ENCODE measurements around the gene ISYNA1. TPM values are rescaled to one million over a fixed set of nuclear protein-coding genes. Genes with fewer than 3 reads are reported as not detected.

The ISYNA1 gene
- total and polyA plus RNA-seq, 10 of the 15 experiments (the other 5 are each of a cell fraction or from before 2014, with no cell fraction given): 1.9 to 37.0 (median 9.1) TPM

DNA sequence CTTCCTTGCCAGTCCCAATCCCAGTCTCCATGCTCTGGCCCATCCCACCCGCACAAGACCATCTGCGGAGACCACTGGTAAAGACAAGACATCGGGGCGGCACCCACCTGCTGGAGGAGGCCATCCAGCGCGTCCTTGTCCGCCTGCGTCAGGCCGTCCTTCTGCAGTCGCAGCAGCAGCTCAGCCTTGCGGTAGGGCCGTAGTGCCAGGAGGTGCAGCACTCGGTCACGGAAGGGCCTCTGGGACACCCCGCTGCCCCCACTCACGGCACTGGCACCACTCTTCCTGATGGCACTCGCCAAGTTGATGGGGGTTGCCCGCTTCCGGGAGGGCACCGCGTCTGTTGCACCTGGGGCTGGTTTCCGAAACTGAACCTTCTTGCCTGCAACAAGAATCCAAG is 23.5 kb upstream of the ISYNA1 start (continued):
- TF ChIP-seq, protein P1, sequence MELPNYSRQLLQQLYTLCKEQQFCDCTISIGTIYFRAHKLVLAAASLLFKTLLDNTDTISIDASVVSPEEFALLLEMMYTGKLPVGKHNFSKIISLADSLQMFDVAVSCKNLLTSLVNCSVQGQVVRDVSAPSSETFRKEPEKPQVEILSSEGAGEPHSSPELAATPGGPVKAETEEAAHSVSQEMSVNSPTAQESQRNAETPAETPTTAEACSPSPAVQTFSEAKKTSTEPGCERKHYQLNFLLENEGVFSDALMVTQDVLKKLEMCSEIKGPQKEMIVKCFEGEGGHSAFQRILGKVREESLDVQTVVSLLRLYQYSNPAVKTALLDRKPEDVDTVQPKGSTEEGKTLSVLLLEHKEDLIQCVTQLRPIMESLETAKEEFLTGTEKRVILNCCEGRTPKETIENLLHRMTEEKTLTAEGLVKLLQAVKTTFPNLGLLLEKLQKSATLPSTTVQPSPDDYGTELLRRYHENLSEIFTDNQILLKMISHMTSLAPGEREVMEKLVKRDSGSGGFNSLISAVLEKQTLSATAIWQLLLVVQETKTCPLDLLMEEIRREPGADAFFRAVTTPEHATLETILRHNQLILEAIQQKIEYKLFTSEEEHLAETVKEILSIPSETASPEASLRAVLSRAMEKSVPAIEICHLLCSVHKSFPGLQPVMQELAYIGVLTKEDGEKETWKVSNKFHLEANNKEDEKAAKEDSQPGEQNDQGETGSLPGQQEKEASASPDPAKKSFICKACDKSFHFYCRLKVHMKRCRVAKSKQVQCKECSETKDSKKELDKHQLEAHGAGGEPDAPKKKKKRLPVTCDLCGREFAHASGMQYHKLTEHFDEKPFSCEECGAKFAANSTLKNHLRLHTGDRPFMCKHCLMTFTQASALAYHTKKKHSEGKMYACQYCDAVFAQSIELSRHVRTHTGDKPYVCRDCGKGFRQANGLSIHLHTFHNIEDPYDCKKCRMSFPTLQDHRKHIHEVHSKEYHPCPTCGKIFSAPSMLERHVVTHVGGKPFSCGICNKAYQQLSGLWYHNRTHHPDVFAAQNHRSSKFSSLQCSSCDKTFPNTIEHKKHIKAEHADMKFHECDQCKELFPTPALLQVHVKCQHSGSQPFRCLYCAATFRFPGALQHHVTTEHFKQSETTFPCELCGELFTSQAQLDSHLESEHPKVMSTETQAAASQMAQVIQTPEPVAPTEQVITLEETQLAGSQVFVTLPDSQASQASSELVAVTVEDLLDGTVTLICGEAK (IDR thresholded peaks at IDR 0.05; ENCODE audit: borderline replicate concordance): no peak

DNA sequence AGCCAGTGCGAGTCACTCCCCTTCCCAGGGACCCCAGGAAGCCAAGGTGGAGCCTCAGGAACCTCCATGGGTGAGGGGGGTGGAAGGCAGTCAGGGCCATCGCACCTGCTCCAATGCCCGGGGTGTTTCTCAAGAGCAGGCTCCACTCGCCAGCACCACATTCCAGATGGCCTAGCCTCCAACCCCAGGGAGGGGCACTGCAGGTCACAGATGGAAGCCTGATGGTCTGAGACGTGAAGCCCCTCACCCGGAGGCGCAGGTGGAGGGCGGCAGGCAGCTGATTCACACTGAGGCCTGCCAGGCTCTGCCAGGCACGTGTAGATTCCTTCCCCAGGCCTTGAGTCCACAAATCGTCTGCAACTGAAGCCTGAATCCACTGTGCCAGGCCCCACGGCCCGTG is 23.0 kb upstream of the ISYNA1 start:
- DNase-seq (ENCODE audit: low read depth, low spot score): no peak
- CTCF ChIA-PET: interaction anchor here (0.7 to 2.7 kb wide), 4 partner anchors 9 to 59 kb away, joined by 3 to 12 read pairs (median 8); no protein-coding TSS in a partner anchor
- Histone ChIP-seq H3K9me3 (replicated peaks; ENCODE audit: control insufficient read depth, insufficient read depth, low read length) (no peaks in the 10 kb centered on the region), H3K27ac (ENCODE audit: control insufficient read depth, insufficient read depth) (no peak overlapping the region), H3K4me1 (ENCODE audit: control insufficient read depth, insufficient read depth, low read length) (no peaks in the 10 kb centered on the region), H3K79me2 (ENCODE audit: control insufficient read depth, insufficient read depth, low read length) (no peaks in the 10 kb centered on the region), H4K20me1 (ENCODE audit: control insufficient read depth, insufficient read depth) (peaks cover 4% of the 10 kb centered on the region; the same call in 1 of the 2 replicates), H2AFZ (ENCODE audit: control insufficient read depth, low read depth, low read length) (no peak overlapping the region), H3K9ac (ENCODE audit: control insufficient read depth, insufficient read depth, low read length) (no peak overlapping the region), H3K4me2 (ENCODE audit: control insufficient read depth, insufficient read depth) (no peak overlapping the region), H3K4me3 (no peak overlapping the region), H3K27me3 (replicated peaks in 1 of 2; ENCODE audit: control insufficient read depth in 2 of 2, insufficient read depth in 2 of 2, low read length in 1 of 2) (no peaks in the 10 kb centered on the region), H3K36me3 (ENCODE audit: control insufficient read depth in 2 of 2, insufficient read depth in 2 of 2, low read length in 1 of 2) (peaks cover 19 to 50% of the 10 kb centered on the region in 2 experiments; a peak in 3 of 4 replicates)
- POLR2A ChIA-PET: no interaction called here
- FAIRE-seq: no peak
- no TSS peak for BruUV-seq (replicated peaks)
- SMC1A ChIA-PET (ENCODE audit: uncharacterized antibody, unreplicated experiment): interaction anchor here (0.7 kb wide), 1 partner anchor 302 kb away, joined by 3 read pairs; no protein-coding TSS in a partner anchor
- intact Hi-C loops (cut with micrococcal nuclease; ENCODE audit: unreplicated experiment): no loop called here
- TF ChIP-seq MTA3 (IDR thresholded peaks at IDR 0.05; ENCODE audit: borderline replicate concordance, low read length): no peak
- TF ChIP-seq WRNIP1 (IDR thresholded peaks at IDR 0.05; ENCODE audit: borderline replicate concordance, low read depth, low read length): no peak
- no peak for TF ChIP-seq SMAD5 (IDR thresholded peaks at IDR 0.05; ENCODE audit: low read depth)
- TF ChIP-seq, protein P2, sequence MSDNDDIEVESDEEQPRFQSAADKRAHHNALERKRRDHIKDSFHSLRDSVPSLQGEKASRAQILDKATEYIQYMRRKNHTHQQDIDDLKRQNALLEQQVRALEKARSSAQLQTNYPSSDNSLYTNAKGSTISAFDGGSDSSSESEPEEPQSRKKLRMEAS (IDR thresholded peaks at IDR 0.05; ENCODE audit: low read depth, low read length): no peak
- TF ChIP-seq HCFC1 (IDR thresholded peaks at IDR 0.05; ENCODE audit: low read length): no peak
- TF ChIP-seq HDAC6 (IDR thresholded peaks at IDR 0.05; ENCODE audit: unreplicated experiment): no peak
- TF ChIP-seq, protein P3, sequence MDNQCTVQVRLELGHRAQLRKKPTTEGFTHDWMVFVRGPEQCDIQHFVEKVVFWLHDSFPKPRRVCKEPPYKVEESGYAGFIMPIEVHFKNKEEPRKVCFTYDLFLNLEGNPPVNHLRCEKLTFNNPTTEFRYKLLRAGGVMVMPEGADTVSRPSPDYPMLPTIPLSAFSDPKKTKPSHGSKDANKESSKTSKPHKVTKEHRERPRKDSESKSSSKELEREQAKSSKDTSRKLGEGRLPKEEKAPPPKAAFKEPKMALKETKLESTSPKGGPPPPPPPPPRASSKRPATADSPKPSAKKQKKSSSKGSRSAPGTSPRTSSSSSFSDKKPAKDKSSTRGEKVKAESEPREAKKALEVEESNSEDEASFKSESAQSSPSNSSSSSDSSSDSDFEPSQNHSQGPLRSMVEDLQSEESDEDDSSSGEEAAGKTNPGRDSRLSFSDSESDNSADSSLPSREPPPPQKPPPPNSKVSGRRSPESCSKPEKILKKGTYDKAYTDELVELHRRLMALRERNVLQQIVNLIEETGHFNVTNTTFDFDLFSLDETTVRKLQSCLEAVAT (IDR thresholded peaks at IDR 0.05): no peak
- ATAC-seq: no peak
- 89% methylated on average over 12 of the region's 12 CpGs for WGBS (ENCODE audit: insufficient coverage, insufficient replicate concordance, low lambda C conversion rate, missing lambda C conversion rate)
- RAD21 ChIA-PET (ENCODE audit: unreplicated experiment): interaction anchor here (1.4 kb wide), 1 partner anchor 10 kb away, joined by 6 read pairs; no protein-coding TSS in a partner anchor
- in situ Hi-C loops (cut with MboI): loop anchor here (25.0 kb wide), 1 partner anchor 401 kb away; no protein-coding TSS in a partner anchor
